Measurements from ENCODE around the gene SPSB4.
"Not testable (repeated sequence)": the region's sequence is repeated elsewhere in the genome, so short reads cannot be mapped to it uniquely, and the experiment has no call there.

Gene SPSB4

DNA sequence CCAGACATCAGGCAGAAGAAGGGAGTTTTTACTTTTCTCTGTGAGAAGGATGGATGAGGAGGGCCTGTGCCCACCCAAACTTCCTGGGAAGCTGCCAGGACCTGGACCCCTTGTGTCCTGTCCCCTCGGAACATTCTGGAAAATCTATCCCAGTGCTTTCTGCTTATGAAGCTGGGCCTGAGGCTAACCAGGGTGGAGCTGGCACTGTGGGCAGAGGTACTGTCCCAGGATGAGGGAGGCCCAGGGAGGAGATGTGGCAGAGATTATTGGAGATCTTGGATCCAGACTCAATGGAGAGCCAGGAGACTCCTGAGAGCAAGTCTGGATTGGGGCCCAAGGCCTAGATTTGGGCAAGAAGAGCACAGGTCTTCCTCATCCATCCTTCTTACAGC is 44.4 kb downstream of the SPSB4 start:
- no peak for DNase-seq

DNA sequence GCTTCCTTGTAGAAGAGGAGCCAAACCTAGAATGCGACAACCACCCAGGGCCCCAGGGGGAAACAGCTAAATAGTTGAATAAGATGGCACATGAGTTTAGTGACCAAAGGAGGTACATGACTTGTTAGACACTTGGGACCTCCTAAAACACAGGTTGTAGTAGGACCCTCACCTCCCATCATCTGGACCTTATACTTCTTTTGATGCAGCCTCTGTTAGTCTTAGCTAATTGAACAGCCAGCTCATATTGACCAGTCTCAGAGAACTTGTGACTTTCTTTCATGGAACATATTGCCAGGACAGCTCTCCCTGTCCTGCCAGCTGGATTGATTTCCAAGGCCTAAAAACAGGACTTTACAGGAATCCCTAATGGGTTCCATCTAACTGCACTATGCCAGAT is 45.0 kb downstream of the SPSB4 start:
- DNase-seq: no peak

DNA sequence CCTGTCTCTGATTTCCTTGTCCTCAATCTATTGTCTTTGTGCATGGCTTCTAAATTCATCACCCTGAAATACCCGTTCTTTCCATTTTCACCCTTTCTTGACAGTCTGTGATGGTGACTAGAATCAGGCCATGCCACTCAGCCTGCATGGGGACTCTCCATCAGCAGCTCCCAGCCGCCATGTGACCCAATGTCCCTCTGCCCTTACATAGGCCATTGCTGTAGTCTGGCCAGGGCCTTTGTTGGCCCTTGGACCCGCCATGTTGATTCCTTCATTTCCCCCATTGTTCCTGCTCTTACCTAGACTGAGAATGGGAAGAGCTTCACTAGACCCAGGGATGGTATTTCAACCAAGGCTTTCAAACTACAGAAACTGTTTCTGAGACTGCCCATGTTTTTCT is 45.8 kb downstream of the SPSB4 start:
- DNase-seq: no peak

DNA sequence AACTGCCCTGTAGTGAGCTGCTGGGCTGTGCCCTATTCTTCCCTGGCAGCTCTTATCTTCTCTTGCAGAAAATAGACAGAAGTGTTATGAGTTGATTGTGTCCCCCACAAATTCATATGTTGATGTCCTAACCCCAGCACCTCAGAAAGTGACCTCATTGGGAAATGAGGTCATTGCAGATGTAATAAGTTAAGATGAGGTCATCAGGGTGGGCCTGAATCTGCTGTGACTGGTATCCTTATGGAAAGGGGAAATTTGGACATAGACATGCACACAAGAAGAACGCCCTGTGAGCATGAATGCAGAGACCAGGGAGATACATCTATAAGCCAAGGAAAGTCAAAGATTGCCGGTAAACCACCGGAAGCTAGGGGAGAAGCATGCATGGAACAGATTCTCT is 49.0 kb downstream of the SPSB4 start:
- DNase-seq: no peak

DNA sequence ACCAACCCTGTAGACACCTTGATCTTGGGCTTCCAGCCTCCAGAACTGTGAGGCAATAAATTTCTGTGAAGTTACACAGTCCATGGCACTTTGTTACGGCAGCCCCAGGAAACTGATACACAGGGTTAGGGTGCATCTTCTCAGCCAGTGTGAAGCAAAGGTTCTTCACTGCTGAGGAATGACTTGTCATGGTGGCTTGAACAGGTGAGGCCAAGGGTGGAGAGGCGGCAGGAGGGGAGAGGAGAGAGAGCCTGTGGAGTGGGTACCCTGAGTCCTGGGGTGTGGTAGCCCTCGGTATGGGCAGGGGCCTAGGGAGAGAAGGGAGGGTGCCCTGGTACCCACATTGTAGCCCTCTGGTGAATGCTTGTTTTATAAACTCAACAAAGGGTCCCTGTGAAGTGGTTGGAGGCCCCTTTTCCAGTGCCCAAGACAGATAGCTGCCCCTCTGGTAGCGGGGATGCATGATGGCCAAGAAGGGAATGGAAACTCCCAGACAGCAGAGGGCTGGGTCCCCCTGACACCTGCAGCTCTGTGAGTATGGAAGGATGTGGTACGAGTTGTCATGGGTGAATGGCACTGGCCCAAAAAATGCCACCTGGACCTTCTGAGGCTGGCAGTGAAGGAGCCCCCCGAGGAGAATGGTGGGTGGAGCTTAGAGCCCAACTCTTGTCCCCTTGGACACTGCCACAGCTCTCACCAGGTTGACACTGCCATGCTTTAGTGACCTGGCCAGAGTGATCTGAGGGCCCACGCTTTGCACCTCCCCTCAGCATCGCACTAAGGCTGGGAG is 49.6 kb downstream of the SPSB4 start:
- DNase-seq: no peak

DNA sequence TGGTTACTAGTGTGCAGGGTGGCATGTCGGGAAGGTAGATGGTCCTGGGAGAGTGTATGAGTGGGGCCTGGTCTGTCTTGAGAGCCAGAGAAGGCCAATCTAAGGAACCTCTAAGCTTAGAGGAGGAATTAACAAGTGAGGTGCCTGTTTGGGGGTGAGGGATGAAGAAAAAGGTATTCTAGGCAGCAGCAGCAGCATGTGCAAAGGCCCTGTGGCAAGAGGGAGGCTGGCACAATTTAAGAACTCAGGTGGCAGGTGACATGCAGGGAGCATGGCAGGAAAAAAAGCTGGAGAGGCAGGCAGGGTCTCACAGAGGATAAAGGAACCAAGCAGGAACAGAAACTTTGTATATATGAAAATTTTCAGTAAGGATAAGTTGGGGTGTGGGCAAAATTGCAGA is 51.2 kb downstream of the SPSB4 start:
- no peak for DNase-seq

DNA sequence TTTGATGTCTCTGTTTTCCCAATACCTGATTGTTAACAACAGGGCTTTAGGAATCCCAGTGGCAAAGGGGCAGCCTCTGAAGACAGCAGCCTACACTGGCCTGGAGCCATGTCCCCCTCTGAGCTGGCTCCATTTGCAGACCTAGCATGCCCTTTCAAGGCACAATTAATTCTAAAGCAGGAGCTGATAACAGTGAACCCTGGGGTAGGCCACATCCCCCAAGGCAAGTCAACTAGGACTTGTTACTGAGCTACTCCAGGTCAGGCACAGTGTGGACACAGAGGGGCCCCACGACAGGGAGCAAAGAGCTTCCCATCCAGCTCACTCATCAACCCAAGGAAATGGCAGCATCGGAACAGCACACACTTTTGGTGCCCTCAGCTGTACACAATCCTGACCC is 51.9 kb downstream of the SPSB4 start:
- no peak for DNase-seq

DNA sequence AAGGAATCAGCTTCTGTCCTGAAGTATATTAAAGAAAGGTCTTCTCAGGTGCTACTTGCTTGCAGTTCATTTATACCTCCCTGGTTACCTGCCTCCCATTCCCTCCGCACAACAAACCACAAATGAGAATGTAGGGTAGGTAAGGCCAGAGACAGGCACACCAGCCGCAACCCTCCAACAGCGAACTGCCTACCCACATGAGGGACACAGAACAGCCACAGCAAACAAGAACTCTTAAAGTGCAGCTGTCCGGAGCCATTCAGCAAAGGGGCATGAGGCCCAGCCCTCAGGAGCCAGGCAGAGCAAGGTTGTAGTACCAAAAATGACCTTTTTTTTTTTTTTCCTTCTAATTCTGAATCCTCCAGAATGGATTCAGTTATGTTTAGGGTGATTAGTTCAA is 52.4 kb downstream of the SPSB4 start:
- no peak for DNase-seq

DNA sequence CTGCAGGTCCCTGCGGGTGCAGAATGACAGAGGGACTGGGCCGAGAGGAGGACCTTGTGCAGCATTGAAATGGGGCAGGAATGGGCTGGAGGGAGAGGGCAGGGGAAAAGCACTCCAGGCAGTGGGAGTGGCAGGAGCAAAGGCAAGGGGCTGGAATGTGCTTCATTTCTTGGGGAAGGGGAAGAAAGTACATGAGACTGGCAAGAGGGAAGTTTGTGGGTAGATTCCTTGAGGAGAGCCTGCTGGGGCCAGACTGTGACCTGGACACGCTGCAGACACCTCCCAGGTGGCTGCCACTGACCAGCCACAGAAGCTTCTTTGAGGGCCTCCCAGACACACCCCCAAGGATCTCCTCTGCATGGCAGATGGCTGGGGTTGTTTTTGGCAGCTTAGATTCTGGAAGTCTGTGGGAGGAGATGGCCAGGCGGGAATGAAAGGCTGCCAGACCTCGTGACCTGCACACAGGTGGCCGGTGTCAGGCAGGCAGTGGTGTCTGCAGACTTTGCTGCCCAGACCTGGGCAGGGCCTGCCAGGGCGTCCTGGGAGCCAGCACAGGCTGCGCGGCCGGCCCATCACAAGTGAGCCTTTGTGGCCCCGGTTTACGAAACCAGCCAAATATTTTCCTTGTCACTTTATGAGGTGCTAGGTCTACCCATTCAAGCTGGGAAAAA is 53.1 kb downstream of the SPSB4 start:
- no peak for DNase-seq

DNA sequence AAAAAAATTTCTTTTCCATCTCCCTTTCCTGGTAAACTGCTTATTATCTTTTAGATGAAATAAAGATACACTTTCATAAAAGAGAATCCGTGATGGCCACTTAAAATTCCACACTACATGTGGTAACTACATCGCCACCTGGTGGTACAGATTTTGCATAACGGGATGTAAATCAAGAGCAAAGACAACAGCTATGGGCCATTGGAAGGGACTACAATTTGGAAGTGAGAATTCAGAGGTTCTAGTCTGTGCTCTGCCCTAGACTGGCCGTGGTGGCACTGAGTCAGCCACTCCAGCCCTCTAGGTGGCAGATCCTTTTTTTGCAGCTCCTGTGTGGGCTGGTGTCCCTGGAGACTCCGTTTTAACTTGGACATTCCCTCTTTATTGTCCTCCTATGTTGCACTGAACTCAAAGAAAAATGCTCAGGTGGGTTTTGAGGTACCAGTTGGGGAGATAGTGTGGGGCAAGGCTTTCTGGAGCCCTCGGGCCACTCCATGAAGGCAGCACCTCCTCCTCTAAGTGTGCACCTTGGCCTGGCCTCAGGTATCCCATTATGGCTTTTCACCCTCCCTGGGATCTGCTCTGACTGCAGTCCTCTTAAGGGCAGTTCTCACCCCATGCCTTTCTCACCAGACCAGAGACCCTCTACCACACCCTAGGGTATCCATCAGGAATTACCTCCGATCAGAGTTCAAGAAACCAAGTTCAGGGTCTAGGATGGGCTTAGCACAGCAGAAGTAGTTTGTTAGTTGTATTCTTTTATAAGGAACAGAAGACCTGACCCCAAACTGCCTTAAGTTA is 54.9 kb downstream of the SPSB4 start:
- DNase-seq: peak; percentile 11

DNA sequence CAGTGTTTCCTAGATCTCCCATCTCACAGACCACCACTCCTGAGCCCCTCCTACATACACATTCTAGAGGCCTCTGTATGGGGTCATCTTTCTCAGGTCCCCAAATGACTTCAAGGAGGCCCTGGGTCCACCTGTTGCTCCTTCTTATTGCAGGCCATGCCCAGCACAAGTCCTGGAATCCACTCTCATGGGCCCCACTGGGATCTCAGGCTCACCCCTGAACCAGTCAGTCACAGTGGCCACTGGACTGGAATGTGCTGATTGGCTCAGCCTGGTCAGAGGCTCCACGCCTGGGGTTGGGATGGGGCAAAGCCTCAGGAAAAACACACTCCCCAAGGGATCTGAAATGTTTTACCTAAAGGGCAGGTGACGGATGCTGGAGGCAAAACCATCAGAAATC is 55.7 kb downstream of the SPSB4 start:
- no peak for DNase-seq

DNA sequence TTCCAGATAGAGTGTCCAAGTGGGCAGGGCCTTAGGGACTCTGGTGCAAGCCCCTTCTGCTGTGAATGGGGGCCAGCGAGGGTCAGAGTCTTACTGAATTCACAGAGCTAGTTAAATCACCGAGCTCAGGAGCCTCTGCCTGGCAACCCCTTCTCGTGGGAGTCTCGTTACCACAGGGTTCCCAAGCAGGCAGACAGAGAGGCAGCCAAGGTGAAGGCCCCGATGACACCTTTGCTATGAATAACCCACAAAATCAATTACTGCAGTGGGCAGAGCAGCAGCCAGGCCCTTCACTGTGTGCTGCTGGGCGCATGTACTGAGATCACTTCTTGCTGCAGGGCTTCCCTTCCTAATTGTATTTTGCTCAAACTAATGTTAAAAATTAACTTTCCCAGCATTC is 56.9 kb downstream of the SPSB4 start:
- DNase-seq: no peak

DNA sequence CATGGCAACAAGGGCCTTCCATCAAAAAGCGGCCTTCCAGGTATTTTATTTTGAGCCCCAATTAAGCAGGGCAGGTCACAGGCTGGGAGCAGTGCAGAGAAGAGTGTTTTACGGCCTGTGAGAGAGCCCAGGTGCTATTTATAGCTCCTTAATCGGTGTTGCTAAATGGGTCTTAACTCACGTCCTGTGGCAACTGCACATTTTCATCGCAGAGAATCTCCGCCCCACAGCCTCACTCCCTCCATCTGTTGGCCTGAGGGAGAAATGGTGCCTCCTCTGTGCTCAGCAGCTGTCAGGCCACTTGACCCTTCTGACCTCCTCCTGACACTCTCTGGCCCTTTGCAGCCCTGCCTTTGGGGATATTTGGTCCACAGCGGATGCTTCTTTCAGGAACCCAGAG is 58.6 kb downstream of the SPSB4 start:
- no peak for DNase-seq

DNA sequence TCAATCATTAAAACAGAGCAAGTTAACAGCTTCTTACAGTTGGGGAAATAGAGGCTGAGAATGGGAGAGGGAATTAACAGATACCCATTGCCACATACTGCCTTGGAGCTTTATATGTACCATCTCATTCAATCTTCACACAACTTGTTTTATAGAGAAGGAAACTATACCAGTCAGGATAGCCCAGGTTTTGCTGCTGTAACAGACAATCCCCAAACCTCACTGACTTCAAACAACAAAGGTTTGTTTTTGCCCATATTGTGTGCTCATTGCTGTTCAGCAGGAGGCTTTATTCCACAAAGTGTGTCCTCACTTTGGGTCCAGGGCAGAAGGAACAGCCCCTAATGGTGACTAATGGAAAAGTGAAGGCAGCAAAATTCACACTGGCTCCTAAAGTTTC is 59.2 kb downstream of the SPSB4 start:
- DNase-seq: no peak

DNA sequence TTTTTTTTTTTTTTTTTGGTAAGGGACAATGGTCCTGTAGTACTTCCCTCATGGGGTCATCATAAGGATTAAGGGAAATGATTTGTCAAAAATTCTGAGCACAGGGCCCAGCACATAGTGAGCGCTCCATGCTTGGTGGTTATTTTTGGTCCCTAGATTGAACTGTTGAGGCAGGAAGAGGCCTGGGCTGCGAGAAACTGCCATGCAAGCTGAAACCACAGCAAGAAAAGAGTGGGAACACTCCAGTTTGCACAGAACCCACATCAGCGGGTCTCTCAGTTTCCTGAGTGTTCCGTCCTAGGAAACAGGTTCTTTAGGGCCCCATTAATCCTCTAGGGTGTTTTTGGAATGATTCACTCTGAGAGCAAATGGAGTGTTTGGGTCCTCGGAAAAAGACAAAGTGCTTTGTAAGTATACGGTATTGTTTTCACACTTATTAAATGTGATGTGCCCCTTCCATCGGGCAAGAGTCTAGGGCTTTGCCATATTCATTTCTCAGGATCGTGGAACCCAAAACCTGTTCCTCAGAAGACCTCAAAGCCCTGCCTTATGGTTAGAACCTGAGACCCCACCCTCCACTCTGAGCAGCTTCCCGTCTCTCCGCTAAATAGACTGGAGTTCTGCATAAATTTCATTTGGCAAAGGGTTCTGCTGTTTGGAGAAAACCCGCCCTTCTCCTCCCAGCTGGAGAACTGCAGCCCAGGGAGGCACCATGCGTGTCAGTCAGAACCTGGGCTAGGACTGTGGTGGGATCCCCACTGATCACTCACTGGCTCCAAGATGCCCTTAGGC is 60.4 kb downstream of the SPSB4 start:
- no peak for DNase-seq

DNA sequence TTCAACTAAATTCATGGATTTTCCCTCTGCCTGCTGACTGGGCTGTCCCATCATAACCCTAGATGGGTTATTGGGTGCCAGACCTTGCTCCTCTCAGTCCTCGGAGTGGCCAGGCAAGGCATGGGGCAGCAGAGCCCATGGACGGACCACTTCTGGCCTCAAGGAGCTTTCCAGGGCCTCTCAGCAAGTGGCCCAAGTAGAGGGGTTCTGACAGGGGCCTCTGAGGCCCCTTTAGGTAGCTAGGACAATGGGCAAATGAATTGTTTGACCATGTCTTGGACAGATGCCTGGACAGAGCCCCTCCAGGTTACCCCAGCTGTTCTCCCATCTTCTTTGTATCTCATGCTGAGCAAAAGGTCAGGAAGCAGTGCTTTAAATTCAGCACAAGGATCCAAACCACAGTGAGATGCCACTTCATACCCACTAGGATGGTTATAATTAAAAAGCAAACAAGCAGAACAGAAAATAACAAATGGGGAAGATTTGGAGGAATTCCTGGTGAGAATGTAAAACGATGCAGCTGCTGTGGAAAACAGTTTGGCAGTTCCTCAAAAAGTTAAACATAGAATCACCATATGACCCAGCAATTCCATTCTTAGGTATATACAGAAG is 61.6 kb downstream of the SPSB4 start:
- DNase-seq: no peak

DNA sequence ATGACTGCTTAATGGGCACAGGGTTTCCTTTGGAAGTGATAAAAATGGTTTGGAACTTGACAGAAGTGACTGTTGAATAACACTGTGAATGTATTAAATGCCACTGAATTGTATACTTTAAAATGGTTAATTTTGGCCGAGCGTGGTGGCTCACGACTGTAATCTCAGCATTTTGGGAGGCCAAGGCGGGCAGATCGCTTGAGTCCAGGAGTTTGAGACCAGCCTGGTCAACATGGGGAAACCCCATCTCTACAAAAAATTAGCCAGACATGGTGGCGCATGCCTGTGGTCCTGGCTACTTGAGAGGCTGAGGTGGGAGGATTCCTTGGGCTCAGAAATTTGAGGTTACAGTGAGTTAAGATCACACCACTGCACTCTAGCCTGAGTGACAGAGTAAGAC is 62.5 kb downstream of the SPSB4 start:
- DNase-seq: not testable (repeated sequence)

DNA sequence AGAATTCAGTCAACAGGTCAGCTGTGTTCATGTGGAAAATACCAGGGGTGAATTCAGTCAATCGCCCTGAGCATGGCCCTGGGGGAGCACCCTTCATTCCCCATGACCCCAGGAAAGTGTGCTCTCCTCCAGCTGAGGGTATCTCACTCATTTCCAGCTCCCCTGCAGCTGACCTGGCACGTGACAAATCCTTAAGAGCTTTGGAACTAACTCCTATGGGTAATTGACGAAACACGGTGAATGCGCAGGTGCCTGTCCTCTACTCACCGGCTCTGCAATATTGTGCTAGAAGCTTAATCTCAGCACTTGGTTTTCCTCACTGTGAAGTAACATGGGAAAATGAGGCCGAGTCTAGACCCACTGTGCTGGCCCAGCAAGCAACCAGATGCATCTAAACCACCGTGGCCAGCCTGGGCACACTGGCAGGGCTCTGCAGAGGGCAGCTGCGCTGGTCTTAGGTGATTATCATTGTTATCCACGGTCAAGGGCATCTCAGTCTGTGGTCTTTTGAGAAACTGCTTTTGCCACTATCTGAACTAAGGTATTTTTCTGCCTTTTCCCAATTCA is 63.1 kb downstream of the SPSB4 start:
- no peak for DNase-seq

DNA sequence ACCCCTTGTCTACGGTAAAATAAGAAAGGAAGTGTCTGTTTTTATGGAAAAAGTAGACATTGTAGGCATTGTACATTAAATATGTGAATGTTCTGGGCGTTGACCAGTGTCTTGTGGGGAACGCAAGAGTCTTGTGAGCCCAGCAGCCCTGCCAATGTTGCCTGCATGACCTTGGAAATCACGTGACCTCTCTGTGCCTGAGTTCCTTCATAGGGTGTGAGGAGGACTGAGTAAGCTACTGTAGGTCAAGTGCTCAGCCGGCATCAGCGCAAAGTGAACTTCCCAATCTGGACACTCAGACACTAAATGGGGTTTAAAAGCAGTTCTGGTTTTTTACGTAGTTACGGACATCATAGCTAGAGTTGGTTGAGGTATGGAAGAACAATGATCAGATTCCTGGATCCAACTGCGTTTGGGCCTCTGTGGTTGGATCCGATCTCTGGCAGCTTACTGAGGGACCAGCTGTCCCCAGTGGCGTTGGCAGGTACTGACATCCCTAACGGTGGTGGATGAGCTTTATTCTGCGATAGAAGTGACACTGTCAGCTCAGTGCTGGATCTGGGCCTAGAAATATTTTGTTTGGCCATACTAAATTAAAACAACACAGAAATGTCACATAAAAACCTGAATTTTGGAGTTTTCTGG is 63.8 kb downstream of the SPSB4 start:
- DNase-seq: no peak

DNA sequence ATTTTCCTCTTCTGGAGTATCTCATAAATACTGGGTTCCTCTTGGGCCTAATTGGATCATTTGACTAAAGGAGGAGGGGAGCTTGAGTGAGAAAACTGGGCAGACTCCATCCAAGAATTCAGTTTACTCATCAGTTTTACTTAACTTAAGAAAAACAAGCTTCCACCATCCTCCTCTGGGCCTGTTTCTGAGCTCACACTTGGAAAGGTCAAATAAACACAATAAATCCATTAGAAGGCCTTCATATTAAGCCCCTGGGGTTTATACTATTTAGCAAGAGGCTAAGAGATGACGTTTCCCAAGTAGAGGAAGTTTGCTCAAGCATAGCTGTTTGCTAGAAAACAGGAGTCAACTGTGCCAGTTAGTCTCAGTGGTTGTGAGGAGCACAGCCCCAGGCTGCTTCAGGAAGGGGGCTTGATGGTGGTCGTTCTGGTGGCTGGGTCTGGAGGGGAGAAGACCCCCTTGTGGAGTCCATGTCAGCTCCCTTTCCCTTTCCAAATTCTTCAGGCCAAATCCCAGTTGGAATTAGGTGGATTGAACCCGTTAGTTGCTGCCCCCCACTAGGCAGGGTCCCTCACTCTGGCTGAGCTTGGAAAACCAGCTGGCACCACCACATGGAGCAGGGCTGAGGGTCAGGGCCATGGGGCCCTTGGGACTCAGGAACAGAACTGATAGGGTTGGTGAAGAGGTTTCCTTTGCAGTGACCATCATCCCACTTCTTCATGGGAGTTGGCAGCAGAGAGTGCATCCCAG is 64.8 kb downstream of the SPSB4 start:
- DNase-seq: no peak

DNA sequence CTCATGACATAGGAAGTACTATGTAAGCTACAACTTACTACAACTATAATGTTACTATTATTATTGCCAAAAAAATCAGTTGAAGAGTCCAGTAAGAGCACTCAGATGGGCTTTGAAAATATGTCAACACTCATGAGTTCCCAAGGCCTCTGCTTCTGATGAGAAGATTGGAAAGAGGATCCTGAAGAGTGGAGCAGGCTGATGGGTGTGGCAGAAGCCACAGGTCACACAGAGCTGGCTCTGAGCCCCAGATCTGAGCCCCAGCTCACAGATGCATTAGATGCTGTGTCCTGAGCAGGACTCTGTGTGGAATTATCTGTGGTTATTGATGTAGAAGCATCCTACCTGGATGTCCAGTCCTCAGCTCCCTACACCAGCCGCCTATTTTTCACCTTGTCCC is 65.6 kb downstream of the SPSB4 start:
- no peak for DNase-seq
